ENCODE data around the gene ACR. TPM values are rescaled to one million over a fixed set of nuclear protein-coding genes. Genes with fewer than 3 reads are reported as not detected.

The ACR gene
- total RNA-seq: not detected in 2 replicates

GRCh38 chr22:50737728-50738648 lies at the start of gene ACR:
TSS of gene ACR (plus strand) at chr22:50738204. CDS start at chr22:50738236, 32 bp downstream.

GRCh38 chr22:50783033-50783879 lies 45.3 kb downstream of the ACR start, which contains the start of gene RABL2B:
TSS of gene RABL2B (minus strand) at chr22:50783636. CDS start at chr22:50782294, 1,342 bp downstream.

Other genes starting within 250 kb of the ACR start
- gene LMF2, start 230.5 kb upstream of the ACR start, total RNA-seq: 46.5 and 55.9 TPM in 2 replicates
- 38.6 and 55.7 TPM in 2 replicates for gene NCAPH2, start 230.0 kb upstream of the ACR start, total RNA-seq
- 1.8 TPM in 1 of 2 replicates, not detected in the other for gene SCO2, start 212.6 kb upstream of the ACR start, total RNA-seq
- gene TYMP, start 208.2 kb upstream of the ACR start, total RNA-seq: 41.4 and 51.3 TPM in 2 replicates
- not detected in 2 replicates for gene KLHDC7B, start 192.3 kb upstream of the ACR start, total RNA-seq
- 1.1 TPM in 1 of 2 replicates, not detected in the other for gene SYCE3, start 175.3 kb upstream of the ACR start, total RNA-seq
- gene CPT1B, start 159.8 kb upstream of the ACR start, total RNA-seq: 1.1 and 1.5 TPM in 2 replicates
- gene CHKB, start 155.4 kb upstream of the ACR start, total RNA-seq: 27.2 and 42.6 TPM in 2 replicates
- 0.35 and 0.65 TPM in 2 replicates for gene MAPK8IP2, start 137.4 kb upstream of the ACR start, total RNA-seq
- 39.0 and 44.2 TPM in 2 replicates for gene ARSA, start 110.1 kb upstream of the ACR start, total RNA-seq
- 1.8 and 3.1 TPM in 2 replicates for gene SHANK3, start 65.4 kb upstream of the ACR start, total RNA-seq
- 7.3 and 12.6 TPM in 2 replicates for gene RABL2B, start 45.4 kb downstream of the ACR start, total RNA-seq

All from airway epithelial cell (primary cell).